ENCODE results near the gene C4orf54.

The C4orf54 gene

GRCh38 chr4:99615170-99615820, 42.3 kb downstream of the C4orf54 start:
- no peak for DNase-seq

- no peak for DNase-seq
Measured at GRCh38 chr4:99614491-99614890, 43.1 kb downstream of the C4orf54 start.

- DNase-seq = no peak
Measured at GRCh38 chr4:99612704-99613103, 44.9 kb downstream of the C4orf54 start.

- no peak for DNase-seq
Measured at GRCh38 chr4:99612281-99612680, 45.3 kb downstream of the C4orf54 start.

- no peak for DNase-seq
Measured at GRCh38 chr4:99610605-99611175, 46.9 kb downstream of the C4orf54 start.

GRCh38 chr4:99608417-99608816, 49.2 kb downstream of the C4orf54 start:
- no peak for DNase-seq

Measured in cerebellar nuclear complex (tissue), 1 donor.